Activated T-helper 17 cell treated with anti-CD3 and anti-CD28 coated beads, Interleukin-2, amount 50 U/mL, for 72 hours (primary cell): ENCODE measurements around the gene PKP4. TPM values are rescaled to one million over a fixed set of nuclear protein-coding genes. Genes with fewer than 3 reads are reported as not detected.

Source experiments
- ATAC-seq: fragments of 150-1000 bp; cut with Tn5 transposase; replicated peaks from 2 replicates; pipeline ENCODE4 v1.10.0; 2021; ENCODE audit warnings: mild to moderate bottlenecking, moderate library complexity
- H3K27ac Mint-ChIP-seq: one replicate; pipeline ENCODE4 v1.8.0; 2022; ENCODE audit warnings: mixed read lengths
- H3K27me3 Mint-ChIP-seq: one replicate; pipeline ENCODE4 v1.8.0; 2022; ENCODE audit warnings: mixed read lengths
- H3K36me3 Mint-ChIP-seq: one replicate; pipeline ENCODE4 v1.8.0; 2022; ENCODE audit warnings: low read depth, mild to moderate bottlenecking, mixed read lengths
- H3K4me1 Mint-ChIP-seq: one replicate; pipeline ENCODE4 v1.8.0; 2022; ENCODE audit warnings: mixed read lengths
- H3K4me3 Mint-ChIP-seq: one replicate; pipeline ENCODE4 v1.8.0; 2022; ENCODE audit warnings: mild to moderate bottlenecking, mixed read lengths
- H3K9me3 Mint-ChIP-seq: one replicate; pipeline ENCODE4 v1.8.0; 2022; ENCODE audit warnings: mixed read lengths
- total RNA-seq, 2 donors: library from RNA; stranded (reverse); gene quantifications; one replicate each; pipeline ENCODE4 v1.2.3, GENCODE V29; 2022

Gene PKP4
- total RNA-seq, 2 donors from 2014 or later, result 24.0 to 35.0 TPM

DNA sequence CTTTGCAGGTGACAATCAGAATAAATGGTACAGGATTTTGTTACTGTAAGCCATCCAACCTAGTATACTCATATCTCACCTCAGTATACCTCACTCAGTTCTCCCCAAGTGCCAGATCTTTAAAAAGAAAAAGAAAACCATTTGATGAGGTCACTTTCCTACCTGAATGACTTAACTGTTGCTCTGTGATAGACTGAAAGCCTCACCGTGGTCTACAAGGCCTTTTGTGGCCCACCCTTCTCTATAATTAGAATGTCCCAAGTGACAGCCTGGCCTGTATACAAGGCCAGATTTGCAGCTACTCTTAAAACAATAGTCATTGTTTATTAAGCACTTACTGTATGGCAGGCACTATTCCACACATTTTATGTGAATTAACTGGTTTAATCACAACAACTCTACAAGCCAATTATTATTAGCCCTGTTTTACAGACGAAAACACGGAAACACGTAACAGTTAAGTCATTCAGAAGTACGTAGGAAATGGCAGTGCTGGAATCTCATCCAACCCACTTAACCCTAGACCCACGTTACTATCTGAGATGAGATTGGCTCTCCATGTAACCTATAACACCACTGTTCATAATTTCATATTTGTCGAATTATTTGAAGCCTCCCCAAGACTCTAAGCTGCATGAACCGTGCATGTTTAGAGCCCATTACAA lies 28.3 kb downstream of the PKP4 start:
- Mint-ChIP-seq H3K36me3 (no peaks in the 10 kb centered on the region), H3K4me1 (peaks cover 32% of the 10 kb centered on the region), H3K27me3 (no peaks in the 10 kb centered on the region), H3K4me3 (no peak overlapping the region), H3K9me3 (no peaks in the 10 kb centered on the region), H3K27ac (no peak overlapping the region)
- peak; percentile 82 for ATAC-seq

- ATAC-seq, result peak; percentile 51
- Mint-ChIP-seq H3K4me1 (peaks cover 32% of the 10 kb centered on the region), H3K36me3 (no peaks in the 10 kb centered on the region), H3K27ac (no peak overlapping the region), H3K4me3 (no peak overlapping the region), H3K27me3 (no peaks in the 10 kb centered on the region), H3K9me3 (no peaks in the 10 kb centered on the region)
Observed at GRCh38 chr2:158486150-158486969, 29.6 kb downstream of the PKP4 start.

GRCh38 chr2:158486970-158487325 lies 30.2 kb downstream of the PKP4 start:
- Mint-ChIP-seq H3K4me3 (no peak overlapping the region), H3K27me3 (no peaks in the 10 kb centered on the region), H3K4me1 (peaks cover 32% of the 10 kb centered on the region), H3K27ac (no peak overlapping the region), H3K9me3 (no peaks in the 10 kb centered on the region), H3K36me3 (no peaks in the 10 kb centered on the region)
- peak; percentile 65 for ATAC-seq

- Mint-ChIP-seq H3K27me3 (no peaks in the 10 kb centered on the region), H3K4me1 (peaks cover 29% of the 10 kb centered on the region), H3K4me3 (no peak overlapping the region), H3K9me3 (no peaks in the 10 kb centered on the region), H3K36me3 (no peaks in the 10 kb centered on the region), H3K27ac (no peak overlapping the region)
- no peak for ATAC-seq
Observed at GRCh38 chr2:158487419-158487818, 30.7 kb downstream of the PKP4 start.

DNA sequence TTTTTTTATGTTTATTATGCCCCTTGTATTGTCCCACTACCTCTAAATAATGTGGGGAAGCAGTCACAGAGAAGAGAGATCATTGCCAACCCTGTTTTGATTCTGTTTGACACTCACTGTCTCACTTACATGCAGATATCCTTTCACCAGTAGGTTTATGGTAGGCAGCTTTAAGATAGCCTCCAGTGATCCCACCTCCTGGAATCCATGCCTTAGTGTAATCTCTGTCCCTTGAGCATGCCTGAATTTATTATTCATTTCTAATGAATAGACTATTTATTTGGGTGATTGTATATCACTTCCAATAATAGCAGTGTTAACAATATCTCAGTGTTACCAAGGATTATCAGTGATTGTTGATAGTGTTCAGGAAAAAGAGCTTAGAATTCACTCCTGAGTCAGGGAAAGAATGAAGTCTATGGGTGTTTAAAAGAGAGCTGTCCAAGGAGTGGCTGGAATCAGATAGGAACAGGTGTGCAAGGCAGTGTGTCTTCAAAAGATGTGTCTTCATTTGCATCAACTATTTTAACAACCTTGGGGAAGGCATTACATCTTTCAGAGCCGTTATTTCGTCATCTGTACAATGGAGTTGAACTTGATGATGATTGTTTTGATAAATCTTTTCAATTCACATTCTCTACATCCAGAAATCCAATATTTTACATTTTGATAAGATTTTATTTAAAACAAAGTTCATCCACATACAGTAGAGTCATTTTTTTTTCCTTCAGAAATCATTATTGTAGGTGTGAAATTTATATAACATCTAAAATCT lies 31.9 kb downstream of the PKP4 start:
- Mint-ChIP-seq H3K36me3 (no peaks in the 10 kb centered on the region), H3K27ac (no peak overlapping the region), H3K9me3 (no peaks in the 10 kb centered on the region), H3K27me3 (no peaks in the 10 kb centered on the region), H3K4me1 (peaks cover 25% of the 10 kb centered on the region), H3K4me3 (no peak overlapping the region)
- no peak for ATAC-seq

GRCh38 chr2:158489366-158490112 lies 32.8 kb downstream of the PKP4 start:
- no peak for ATAC-seq
- no peak overlapping the region for H3K27ac Mint-ChIP-seq
- H3K27me3 Mint-ChIP-seq, result no peaks in the 10 kb centered on the region
- peaks cover 22% of the 10 kb centered on the region for H3K4me1 Mint-ChIP-seq
- no peaks in the 10 kb centered on the region for H3K36me3 Mint-ChIP-seq
- H3K9me3 Mint-ChIP-seq, result no peaks in the 10 kb centered on the region
- no peak overlapping the region for H3K4me3 Mint-ChIP-seq

GRCh38 chr2:158491072-158491471 lies 34.3 kb downstream of the PKP4 start:
- Mint-ChIP-seq H3K9me3 (no peaks in the 10 kb centered on the region), H3K4me1 (peaks cover 17% of the 10 kb centered on the region), H3K27ac (no peak overlapping the region), H3K27me3 (no peaks in the 10 kb centered on the region), H3K36me3 (no peaks in the 10 kb centered on the region), H3K4me3 (no peak overlapping the region)
- no peak for ATAC-seq

GRCh38 chr2:158493458-158493857 lies 36.7 kb downstream of the PKP4 start:
- Mint-ChIP-seq H3K9me3 (no peaks in the 10 kb centered on the region), H3K27ac (no peak overlapping the region), H3K4me3 (no peak overlapping the region), H3K4me1 (peaks cover 7% of the 10 kb centered on the region), H3K36me3 (no peaks in the 10 kb centered on the region), H3K27me3 (no peaks in the 10 kb centered on the region)
- no peak for ATAC-seq

DNA sequence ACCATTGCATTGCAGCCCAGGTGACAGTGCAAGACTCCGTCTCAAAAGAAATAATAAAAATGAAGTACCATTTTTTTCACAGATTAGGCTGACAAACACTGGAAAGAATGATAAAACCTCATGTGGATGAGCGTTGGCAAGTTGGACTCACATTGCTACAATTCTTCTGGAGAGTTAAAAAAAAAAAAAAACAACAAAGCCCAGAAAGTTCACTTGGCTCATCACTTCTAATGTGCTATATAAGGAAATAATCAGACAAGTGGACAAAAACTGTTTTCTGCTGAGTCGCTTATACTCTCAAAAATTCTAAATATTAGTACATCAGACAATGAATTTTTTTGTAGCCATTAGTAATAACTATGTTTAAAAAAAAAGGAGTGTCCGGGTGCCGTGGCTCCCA lies 38.4 kb downstream of the PKP4 start:
- Mint-ChIP-seq H3K36me3 (no peaks in the 10 kb centered on the region), H3K4me1 (peaks cover 5% of the 10 kb centered on the region), H3K4me3 (no peak overlapping the region), H3K27me3 (no peaks in the 10 kb centered on the region), H3K27ac (no peak overlapping the region), H3K9me3 (no peaks in the 10 kb centered on the region)
- ATAC-seq, result no peak

- Mint-ChIP-seq H3K9me3 (no peaks in the 10 kb centered on the region), H3K36me3 (no peaks in the 10 kb centered on the region), H3K27me3 (no peaks in the 10 kb centered on the region), H3K4me1 (peaks cover 5% of the 10 kb centered on the region), H3K27ac (no peak overlapping the region), H3K4me3 (no peak overlapping the region)
- no peak for ATAC-seq
Observed at GRCh38 chr2:158496986-158497385, 40.2 kb downstream of the PKP4 start.

DNA sequence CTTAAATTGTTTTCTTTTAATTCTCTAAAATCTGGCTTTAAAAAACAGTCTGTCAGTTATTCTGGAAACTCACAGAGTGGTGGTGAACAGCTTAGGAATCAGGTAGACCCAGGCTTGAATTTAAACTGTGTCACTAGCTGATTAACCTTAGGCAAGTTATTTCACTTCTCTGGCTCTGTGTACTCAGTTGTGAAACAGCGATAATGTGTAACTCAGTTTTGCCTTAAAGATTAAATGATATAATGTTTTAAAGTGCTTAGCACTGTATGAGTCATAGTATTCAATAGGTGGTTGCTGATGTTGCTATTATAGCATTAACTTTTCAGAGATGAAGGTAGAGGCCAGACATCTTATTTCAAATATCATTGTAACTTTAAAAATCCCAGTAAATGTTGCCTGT lies 40.7 kb downstream of the PKP4 start:
- no peaks in the 10 kb centered on the region for H3K9me3 Mint-ChIP-seq
- H3K4me1 Mint-ChIP-seq, result peaks cover 5% of the 10 kb centered on the region
- H3K36me3 Mint-ChIP-seq, result no peaks in the 10 kb centered on the region
- H3K27ac Mint-ChIP-seq, result no peak overlapping the region
- no peaks in the 10 kb centered on the region for H3K27me3 Mint-ChIP-seq
- no peak overlapping the region for H3K4me3 Mint-ChIP-seq
- ATAC-seq, result peak; percentile 67

- Mint-ChIP-seq H3K9me3 (no peaks in the 10 kb centered on the region), H3K4me1 (peaks cover 5% of the 10 kb centered on the region), H3K27ac (no peak overlapping the region), H3K27me3 (no peaks in the 10 kb centered on the region), H3K4me3 (no peak overlapping the region), H3K36me3 (no peaks in the 10 kb centered on the region)
- ATAC-seq, result no peak
Observed at GRCh38 chr2:158498043-158498748, 41.4 kb downstream of the PKP4 start.

DNA sequence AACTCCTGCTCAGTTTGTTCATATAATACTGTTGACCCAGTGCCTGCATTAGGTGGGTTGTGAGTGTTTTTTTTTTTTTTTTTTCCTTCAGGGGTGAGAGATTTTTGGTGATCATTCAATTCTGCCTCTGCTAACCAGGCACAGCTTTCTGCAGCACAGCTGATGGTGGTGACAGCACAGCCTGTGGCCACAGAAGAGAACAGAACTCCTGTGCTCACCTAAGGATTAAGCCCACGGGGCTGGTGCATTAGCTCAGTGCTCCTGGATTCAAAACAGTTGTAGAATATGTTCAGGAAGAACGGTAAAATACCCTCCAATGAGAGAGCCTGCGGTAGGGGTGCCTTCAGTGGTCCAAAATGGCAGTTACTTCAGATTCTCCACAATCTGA lies 42.0 kb downstream of the PKP4 start:
- Mint-ChIP-seq H3K27me3 (no peaks in the 10 kb centered on the region), H3K36me3 (no peaks in the 10 kb centered on the region), H3K9me3 (no peaks in the 10 kb centered on the region), H3K4me3 (no peak overlapping the region), H3K27ac (no peak overlapping the region), H3K4me1 (peaks cover 5% of the 10 kb centered on the region)
- no peak for ATAC-seq

DNA sequence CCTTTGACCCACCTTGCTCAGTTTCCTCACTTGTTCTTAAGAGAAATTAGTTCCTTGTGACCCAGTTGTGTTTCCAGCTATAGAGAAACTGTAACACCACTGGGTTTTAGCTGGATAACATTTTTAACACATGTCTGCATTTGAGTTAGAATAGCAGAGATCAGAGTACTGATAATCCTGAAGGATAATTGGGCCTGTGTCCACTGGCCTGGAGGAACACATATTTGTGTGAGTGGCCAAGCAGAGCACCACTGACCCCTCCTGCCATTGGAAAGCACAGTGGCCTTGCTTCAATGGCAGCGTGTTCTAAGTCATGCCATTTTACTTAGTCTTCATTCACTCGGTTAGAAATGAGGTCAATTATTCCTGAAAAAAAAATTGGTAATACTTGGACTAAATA lies 42.6 kb downstream of the PKP4 start:
- Mint-ChIP-seq H3K4me3 (no peak overlapping the region), H3K36me3 (no peaks in the 10 kb centered on the region), H3K9me3 (no peaks in the 10 kb centered on the region), H3K4me1 (peaks cover 5% of the 10 kb centered on the region), H3K27ac (no peak overlapping the region), H3K27me3 (no peaks in the 10 kb centered on the region)
- ATAC-seq, result no peak
